NB4 (cell line): Measurements from ENCODE around the gene PPM1L.

Experiments
- DNase-seq: peaks from one replicate; pipeline ENCODE4 v3.0.0; 2010; ENCODE audit warnings: low read depth
- H3K4me3 ChIP-seq: one replicate; pipeline ENCODE4 v1.5.1; 2011; ENCODE audit warnings: mild to moderate bottlenecking, low read depth, low read length, moderate library complexity
- MAX ChIP-seq: IDR thresholded peaks from 2 replicates; pipeline ENCODE4 v1.6.1; 2011; ENCODE audit warnings: low read depth, low read length
- MYC ChIP-seq: IDR thresholded peaks from 2 replicates; pipeline ENCODE4 v1.6.1; 2011; ENCODE audit warnings: low read depth, low read length
- POLR2A ChIP-seq: IDR thresholded peaks from 2 replicates; pipeline ENCODE4 v1.6.1; 2011; ENCODE audit warnings: mild to moderate bottlenecking; ENCODE audit not compliant: insufficient read length; ENCODE audit errors: extremely low read depth
- TF ChIP-seq, protein P1 (sequence below): IDR thresholded peaks from one replicate; pipeline ENCODE4 v1.5.1; 2012; ENCODE audit warnings: low read depth, low read length

The PPM1L gene

DNA sequence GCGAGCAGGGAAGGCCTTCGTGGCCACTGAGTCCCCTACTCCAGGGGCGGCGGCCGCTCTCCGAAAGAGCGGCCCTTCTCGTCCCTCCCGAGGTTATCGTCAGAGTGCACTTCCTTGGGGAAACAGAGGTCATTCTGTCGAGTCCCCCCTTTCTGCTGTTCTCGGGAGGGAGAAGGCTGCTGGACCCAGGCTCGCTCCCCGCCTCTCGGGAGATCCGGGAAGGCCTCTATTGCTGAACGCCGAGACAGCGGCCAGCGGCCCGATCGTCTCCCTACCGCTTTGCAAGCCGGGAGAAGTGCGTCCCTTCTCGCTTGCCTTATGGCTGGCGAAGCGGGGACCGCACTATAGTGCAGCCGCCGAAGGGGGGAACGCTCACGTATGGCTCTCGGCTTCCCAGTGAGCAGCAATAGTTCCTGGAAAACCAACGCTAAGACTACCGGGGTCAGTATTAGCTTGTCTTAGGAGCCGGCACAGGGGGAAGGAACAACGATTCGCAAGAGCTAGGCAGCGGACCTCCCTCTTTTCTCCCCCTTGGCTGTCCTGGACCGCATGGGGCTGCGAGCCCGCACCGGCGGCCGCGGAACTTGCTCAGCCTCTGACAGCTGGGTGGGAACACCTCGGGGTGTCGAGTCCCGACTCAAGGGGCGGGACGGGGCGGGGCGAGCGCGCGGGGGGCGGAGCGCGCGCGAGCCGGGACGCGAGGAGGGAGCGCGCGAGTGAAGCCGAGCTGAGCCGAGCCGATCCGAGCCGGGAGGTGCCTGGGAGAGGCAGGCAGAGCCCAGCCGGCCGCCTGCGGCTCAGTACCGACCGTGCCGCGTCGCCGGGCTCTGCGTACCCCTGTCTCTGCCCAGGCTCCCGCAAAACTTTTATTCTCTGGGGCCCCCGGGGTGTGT lies 930 bp upstream of the PPM1L start:
- peak; percentile 93 for DNase-seq
- TF ChIP-seq MAX (no peak), POLR2A (peak; percentile 75), MYC (0 out of 2 replicates have a peak, but pooled peaks have one; percentile 15)
- H3K4me3 ChIP-seq, result peak overlapping the region; percentile 74

DNA sequence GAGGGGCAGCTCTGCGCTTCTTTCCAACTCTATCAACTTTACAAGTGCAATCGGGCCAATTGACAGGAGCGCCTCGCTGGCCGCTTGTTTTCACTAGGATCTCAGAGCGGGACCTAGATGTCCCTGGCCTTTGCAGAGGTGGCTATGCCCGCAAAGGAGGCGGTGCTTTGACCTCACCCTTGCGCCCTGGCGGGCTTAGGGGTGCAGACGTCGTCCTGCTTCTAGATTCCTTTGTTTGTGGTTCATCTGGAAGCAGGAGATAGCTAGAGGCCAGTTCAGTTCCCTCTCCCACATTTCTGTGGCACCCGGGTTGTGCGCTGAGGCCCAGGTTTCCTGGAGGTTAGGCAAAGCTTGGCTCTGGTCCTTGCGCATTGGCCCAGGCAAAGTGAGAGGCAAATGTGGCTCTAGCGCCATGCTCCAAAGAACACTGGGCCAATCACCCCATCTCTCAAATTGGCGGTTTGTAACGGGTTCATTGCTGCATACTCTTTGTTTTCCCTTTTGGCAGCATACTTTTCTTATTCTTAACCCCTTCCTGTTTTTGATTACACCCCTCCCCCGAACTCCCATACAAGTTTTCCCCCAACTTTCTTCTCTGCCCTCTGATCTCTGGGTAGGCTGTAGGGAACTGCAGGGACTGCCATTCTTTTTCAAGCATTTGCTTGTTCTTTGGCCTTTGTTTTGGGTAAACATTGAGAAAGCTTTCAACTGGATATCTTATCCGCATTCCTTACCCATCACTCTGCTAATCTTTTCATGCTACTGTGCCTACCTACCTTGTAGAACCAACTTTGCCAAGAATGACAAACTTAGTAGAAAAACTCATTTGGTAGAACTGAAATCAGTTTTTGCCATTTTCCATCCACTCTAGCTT lies 1.4 kb downstream of the PPM1L start:
- peak; percentile 6 for DNase-seq
- H3K4me3 ChIP-seq, result no peak overlapping the region
- TF ChIP-seq MYC (no peak), MAX (no peak), POLR2A (no peak)
- TF ChIP-seq, protein P1, sequence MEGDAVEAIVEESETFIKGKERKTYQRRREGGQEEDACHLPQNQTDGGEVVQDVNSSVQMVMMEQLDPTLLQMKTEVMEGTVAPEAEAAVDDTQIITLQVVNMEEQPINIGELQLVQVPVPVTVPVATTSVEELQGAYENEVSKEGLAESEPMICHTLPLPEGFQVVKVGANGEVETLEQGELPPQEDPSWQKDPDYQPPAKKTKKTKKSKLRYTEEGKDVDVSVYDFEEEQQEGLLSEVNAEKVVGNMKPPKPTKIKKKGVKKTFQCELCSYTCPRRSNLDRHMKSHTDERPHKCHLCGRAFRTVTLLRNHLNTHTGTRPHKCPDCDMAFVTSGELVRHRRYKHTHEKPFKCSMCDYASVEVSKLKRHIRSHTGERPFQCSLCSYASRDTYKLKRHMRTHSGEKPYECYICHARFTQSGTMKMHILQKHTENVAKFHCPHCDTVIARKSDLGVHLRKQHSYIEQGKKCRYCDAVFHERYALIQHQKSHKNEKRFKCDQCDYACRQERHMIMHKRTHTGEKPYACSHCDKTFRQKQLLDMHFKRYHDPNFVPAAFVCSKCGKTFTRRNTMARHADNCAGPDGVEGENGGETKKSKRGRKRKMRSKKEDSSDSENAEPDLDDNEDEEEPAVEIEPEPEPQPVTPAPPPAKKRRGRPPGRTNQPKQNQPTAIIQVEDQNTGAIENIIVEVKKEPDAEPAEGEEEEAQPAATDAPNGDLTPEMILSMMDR, result no peak

DNA sequence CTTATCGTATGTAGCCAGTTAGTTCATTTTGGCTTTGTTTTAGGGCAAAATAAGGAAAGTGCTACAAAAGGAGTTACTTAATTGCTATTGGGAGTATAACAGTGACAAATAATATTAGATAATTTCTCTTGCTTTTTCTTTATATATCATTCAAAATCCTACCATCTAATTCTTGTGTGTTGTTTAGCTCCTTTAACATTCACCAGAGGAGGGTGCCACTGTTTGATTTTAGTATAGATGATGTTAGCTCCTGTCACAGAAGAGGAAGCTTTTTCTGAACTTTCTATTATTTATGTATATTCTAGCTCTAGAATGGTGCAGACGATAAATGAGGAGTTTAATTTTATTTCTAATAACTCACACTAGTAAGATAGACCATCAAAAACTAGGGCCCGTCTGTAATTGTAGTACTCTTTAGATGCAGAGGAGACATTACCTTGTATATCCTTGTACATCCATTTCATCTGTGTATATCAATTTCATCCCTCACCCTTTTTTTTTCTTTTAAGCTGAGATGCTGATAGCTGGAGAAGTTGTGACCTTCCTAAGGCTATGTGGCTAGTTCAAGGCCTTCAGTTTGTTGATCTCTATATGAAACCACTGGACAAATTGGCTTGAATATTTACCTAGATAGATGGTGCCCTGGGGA lies 3.0 kb downstream of the PPM1L start:
- no peak overlapping the region for H3K4me3 ChIP-seq
- DNase-seq, result no peak
- TF ChIP-seq MAX (no peak), POLR2A (no peak), MYC (no peak)
- TF ChIP-seq, protein P1, result no peak

GRCh38 chr3:160763073-160763472 lies 7.0 kb downstream of the PPM1L start:
- TF ChIP-seq MAX, result no peak
- TF ChIP-seq, protein P1, result no peak
- H3K4me3 ChIP-seq, result no peak overlapping the region
- DNase-seq, result no peak

- no peak overlapping the region for H3K4me3 ChIP-seq
- DNase-seq, result no peak
- no peak for TF ChIP-seq MAX
- TF ChIP-seq POLR2A, result no peak
- TF ChIP-seq, protein P1, result no peak
- no peak for TF ChIP-seq MYC
Observed at GRCh38 chr3:160765211-160765610, 9.2 kb downstream of the PPM1L start.
